Suprapubic skin (tissue), 4 donors: ENCODE results near the gene NSUN7. TPM values are rescaled to one million over a fixed set of nuclear protein-coding genes. Genes with fewer than 3 reads are reported as not detected.

Experiments used
- DNase-seq, 2 donors: peaks; one replicate each; pipeline ENCODE4 v3.0.0-alpha.2; 2019; ENCODE audit warnings: low spot score in 2 of 2
- H3K27ac ChIP-seq: fragments of 200-600 bp; sonication (generic); one replicate; pipeline ENCODE4 v1.5.1; 2019
- H3K27me3 ChIP-seq: fragments of 200-600 bp; sonication (generic); one replicate; pipeline ENCODE4 v1.5.1; 2019
- H3K36me3 ChIP-seq: fragments of 200-600 bp; sonication (generic); one replicate; pipeline ENCODE4 v1.5.1; 2019
- H3K4me1 ChIP-seq: fragments of 200-600 bp; sonication (generic); one replicate; pipeline ENCODE4 v1.5.1; 2019
- H3K4me3 ChIP-seq: fragments of 200-600 bp; sonication (generic); one replicate; pipeline ENCODE4 v1.5.1; 2019; ENCODE audit warnings: mild to moderate bottlenecking
- H3K9me3 ChIP-seq: fragments of 200-600 bp; sonication (generic); one replicate; pipeline ENCODE4 v1.5.1; 2019
- EP300 ChIP-seq: sonication (generic); formaldehyde crosslinking; IDR thresholded peaks from one replicate; pipeline ENCODE4 v1.6.1; 2017; ENCODE audit warnings: antibody characterized with exemption
- POLR2A ChIP-seq, 2 donors: fragments of 450-650 bp; IDR thresholded peaks; one replicate each; pipeline ENCODE4 v1.6.1; 2017; ENCODE audit warnings: antibody characterized with exemption in 2 of 2, mild to moderate bottlenecking in 2 of 2, moderate library complexity in 2 of 2
- POLR2AphosphoS5 ChIP-seq, 3 donors: sonication (generic); formaldehyde crosslinking; IDR thresholded peaks; one replicate each; pipeline ENCODE4 v1.6.1; 2017; ENCODE audit warnings: antibody characterized with exemption in 3 of 3
- WGBS: methylation state at CpG from one replicate; pipeline ENCODE4 v1.1.5; 2018; 5-methylcytosine and 5-hydroxymethylcytosine counted together
- total RNA-seq, 4 donors: library from RNA; depleted of rRNA; stranded (reverse); fragments of >200 nt; gene quantifications; one replicate each; pipeline ENCODE4 v1.1.0, GENCODE V29; 2016
- TF ChIP-seq, protein P1 (sequence below), 2 donors: fragments of 200-600 bp in 1 of 2; fragments of 450-650 bp in 1 of 2; sonication (generic) in 1 of 2; IDR thresholded peaks; one replicate each; pipeline ENCODE4 v1.5.1; 2016 to 2019; ENCODE audit warnings: antibody characterized with exemption in 2 of 2, mild to moderate bottlenecking in 1 of 2, moderate library complexity in 1 of 2

The NSUN7 gene
- total RNA-seq, 4 donors from 2014 or later, result 1.3 to 13.4 (median 3.4) TPM

DNA sequence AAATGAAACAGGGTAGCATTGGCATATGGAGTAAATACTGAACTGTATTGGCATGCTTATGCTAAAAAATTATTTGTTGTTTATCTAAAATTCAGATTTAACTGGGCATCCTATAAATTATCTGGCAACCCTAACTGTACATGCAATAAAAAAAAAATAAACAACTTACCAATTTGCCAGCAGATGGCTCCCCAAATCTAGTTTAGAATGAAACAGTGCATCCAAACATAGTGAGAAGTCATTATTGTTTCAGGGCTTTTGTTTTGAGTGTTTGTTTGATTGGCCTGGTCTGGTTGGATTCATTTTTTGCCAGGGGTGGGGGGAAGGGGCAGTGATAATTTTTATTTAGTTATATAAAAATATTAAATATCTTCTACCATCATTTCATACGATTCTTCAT is 12.8 kb upstream of the NSUN7 start:
- Histone ChIP-seq H3K27ac (no peak overlapping the region), H3K4me1 (peaks cover 3% of the 10 kb centered on the region), H3K36me3 (no peaks in the 10 kb centered on the region), H3K9me3 (no peaks in the 10 kb centered on the region), H3K4me3 (no peak overlapping the region), H3K27me3 (no peaks in the 10 kb centered on the region)
- DNase-seq, result no peak
- WGBS, result 91% methylated on average over 1 of the region's 1 CpG
- TF ChIP-seq, protein P1, sequence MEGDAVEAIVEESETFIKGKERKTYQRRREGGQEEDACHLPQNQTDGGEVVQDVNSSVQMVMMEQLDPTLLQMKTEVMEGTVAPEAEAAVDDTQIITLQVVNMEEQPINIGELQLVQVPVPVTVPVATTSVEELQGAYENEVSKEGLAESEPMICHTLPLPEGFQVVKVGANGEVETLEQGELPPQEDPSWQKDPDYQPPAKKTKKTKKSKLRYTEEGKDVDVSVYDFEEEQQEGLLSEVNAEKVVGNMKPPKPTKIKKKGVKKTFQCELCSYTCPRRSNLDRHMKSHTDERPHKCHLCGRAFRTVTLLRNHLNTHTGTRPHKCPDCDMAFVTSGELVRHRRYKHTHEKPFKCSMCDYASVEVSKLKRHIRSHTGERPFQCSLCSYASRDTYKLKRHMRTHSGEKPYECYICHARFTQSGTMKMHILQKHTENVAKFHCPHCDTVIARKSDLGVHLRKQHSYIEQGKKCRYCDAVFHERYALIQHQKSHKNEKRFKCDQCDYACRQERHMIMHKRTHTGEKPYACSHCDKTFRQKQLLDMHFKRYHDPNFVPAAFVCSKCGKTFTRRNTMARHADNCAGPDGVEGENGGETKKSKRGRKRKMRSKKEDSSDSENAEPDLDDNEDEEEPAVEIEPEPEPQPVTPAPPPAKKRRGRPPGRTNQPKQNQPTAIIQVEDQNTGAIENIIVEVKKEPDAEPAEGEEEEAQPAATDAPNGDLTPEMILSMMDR (IDR thresholded peaks at IDR 0.05), result no peak
- no peak for TF ChIP-seq POLR2A (IDR thresholded peaks at IDR 0.05)
- TF ChIP-seq EP300, result no peak
- no peak for TF ChIP-seq POLR2AphosphoS5 (IDR thresholded peaks at IDR 0.05)

DNA sequence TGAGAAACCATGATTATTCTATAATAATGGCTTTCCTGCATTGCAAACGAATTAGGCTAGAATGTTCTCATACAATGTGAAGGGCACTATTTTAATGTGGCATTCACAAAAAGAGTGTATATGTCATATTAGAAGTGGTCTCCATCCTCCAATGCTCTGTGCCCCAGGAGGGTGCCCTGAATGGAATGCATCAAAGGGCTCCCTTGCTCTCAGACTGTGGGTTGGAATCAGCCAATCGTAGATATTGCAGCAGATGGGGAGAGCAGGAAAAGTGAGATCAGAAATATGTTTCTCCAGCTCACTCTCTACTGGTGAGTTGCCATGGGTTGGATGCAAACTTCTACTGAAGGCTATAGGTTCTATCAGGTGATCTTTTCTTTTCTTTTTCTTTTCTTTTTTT is 11.9 kb upstream of the NSUN7 start:
- Histone ChIP-seq H3K4me3 (no peak overlapping the region), H3K27me3 (no peaks in the 10 kb centered on the region), H3K9me3 (no peaks in the 10 kb centered on the region), H3K4me1 (peaks cover under 1% of the 10 kb centered on the region), H3K36me3 (no peaks in the 10 kb centered on the region), H3K27ac (no peak overlapping the region)
- DNase-seq, result no peak
- no peak for TF ChIP-seq POLR2AphosphoS5 (IDR thresholded peaks at IDR 0.05)
- TF ChIP-seq EP300, result no peak
- no peak for TF ChIP-seq POLR2A (IDR thresholded peaks at IDR 0.05)
- TF ChIP-seq, protein P1 (IDR thresholded peaks at IDR 0.05), result no peak
- 58% methylated on average over 2 of the region's 2 CpGs for WGBS

DNA sequence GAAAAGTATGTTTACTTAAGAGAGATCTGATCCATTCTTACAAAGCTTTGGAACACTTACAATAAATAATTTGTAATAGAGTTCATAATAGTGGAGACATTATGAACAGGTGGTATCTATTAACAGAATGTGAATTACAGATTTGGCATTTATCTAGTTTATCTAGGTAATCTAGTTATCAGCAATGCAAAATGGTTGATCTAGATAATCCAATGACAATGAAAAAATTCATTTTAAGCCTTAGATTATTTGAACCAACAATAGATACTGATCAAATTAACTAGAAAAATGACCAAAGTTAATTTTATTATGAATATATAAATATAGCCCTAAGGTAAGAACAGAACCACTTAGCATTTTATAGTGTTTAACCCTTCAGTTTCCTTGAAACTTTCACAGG is 10.4 kb upstream of the NSUN7 start:
- TF ChIP-seq POLR2A (IDR thresholded peaks at IDR 0.05) (no peak), POLR2AphosphoS5 (IDR thresholded peaks at IDR 0.05) (no peak), EP300 (no peak)
- TF ChIP-seq, protein P1 (IDR thresholded peaks at IDR 0.05), result no peak
- H3K4me3 ChIP-seq, result no peak overlapping the region
- DNase-seq, result no peak
- H3K27ac ChIP-seq, result no peak overlapping the region
- no peaks in the 10 kb centered on the region for H3K27me3 ChIP-seq
- no peaks in the 10 kb centered on the region for H3K36me3 ChIP-seq
- H3K4me1 ChIP-seq, result no peaks in the 10 kb centered on the region
- no peaks in the 10 kb centered on the region for H3K9me3 ChIP-seq

- TF ChIP-seq, protein P1 (IDR thresholded peaks at IDR 0.05), result no peak
- TF ChIP-seq POLR2AphosphoS5 (IDR thresholded peaks at IDR 0.05), result no peak
- no peak for TF ChIP-seq EP300
- TF ChIP-seq POLR2A (IDR thresholded peaks at IDR 0.05), result no peak
- Histone ChIP-seq H3K27ac (no peak overlapping the region), H3K4me3 (no peak overlapping the region), H3K27me3 (no peaks in the 10 kb centered on the region), H3K9me3 (no peaks in the 10 kb centered on the region), H3K4me1 (peaks cover under 1% of the 10 kb centered on the region), H3K36me3 (no peaks in the 10 kb centered on the region)
- no peak for DNase-seq
- WGBS, result 38% methylated on average over 3 of the region's 3 CpGs
Observed at GRCh38 chr4:40744218-40744617, 5.5 kb upstream of the NSUN7 start.

DNA sequence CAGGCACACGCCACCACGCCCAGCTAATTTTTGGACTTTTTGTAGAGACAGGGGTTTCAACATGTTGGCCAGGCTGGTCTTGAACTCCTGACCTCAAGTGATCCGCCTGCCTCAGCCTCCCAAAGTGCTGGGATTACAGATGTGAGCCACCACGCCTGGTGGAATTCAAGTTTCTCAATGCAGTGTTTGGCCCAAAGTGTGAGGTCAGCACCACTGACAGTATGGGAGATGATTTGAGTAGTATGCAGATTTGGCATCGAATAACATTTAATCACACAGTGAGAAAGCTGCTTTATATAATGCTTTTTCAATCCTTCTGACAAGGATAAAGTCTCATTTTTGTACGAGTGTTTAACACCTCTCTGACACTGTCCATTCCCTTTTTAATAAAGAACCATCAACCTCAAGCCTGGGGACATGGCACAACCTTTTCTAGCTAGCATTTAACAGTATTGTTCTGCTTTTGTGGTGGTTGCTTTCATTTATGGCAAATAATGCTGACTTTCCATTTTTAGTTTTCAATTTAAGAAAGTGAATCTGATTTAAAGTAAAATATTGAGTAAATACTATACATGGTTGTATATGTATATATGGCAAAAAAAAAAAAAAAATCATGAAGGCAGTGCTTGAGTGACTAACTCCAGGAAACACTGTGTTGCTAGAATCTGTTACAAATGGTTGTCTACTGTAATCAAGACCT is 4.3 kb upstream of the NSUN7 start:
- Histone ChIP-seq H3K9me3 (no peaks in the 10 kb centered on the region), H3K27me3 (no peaks in the 10 kb centered on the region), H3K27ac (no peak overlapping the region), H3K4me1 (peaks cover 10% of the 10 kb centered on the region), H3K36me3 (no peaks in the 10 kb centered on the region), H3K4me3 (no peak overlapping the region)
- 86% methylated on average over 6 of the region's 6 CpGs for WGBS
- TF ChIP-seq POLR2A (IDR thresholded peaks at IDR 0.05) (no peak), EP300 (no peak), POLR2AphosphoS5 (IDR thresholded peaks at IDR 0.05) (no peak)
- TF ChIP-seq, protein P1 (IDR thresholded peaks at IDR 0.05), result no peak
- DNase-seq, result no peak
